ENCODE data around the gene DNAJB6. TPM values are rescaled to one million over a fixed set of nuclear protein-coding genes. Genes with fewer than 3 reads are reported as not detected.

Gene DNAJB6
- total and polyA plus RNA-seq, 9 donors = 79.0 to 154 (median 89.2) TPM

GRCh38 chr7:157371296-157371695 lies 34.5 kb downstream of the DNAJB6 start:
- WGBS, 3 donors = 91 to 93% (median 91%) methylated on average over 9 of the region's 9 CpGs
- no peak for DNase-seq
- no peaks in the 10 kb centered on the region for H3K9me3 ChIP-seq
- H3K4me3 ChIP-seq = no peak overlapping the region
- no peaks in the 10 kb centered on the region for H3K4me1 ChIP-seq (ENCODE audit: insufficient read depth)
- no peaks in the 10 kb centered on the region for H3K36me3 ChIP-seq
- TF ChIP-seq POLR2A (IDR thresholded peaks at IDR 0.05) (no peak), CTCF (IDR thresholded peaks at IDR 0.05) (no peak), EP300 (IDR thresholded peaks at IDR 0.05) (no peak)
- intact Hi-C loops (cut with DNase I) = no loop called here
- H3K27ac ChIP-seq = no peak overlapping the region
- H3K27me3 ChIP-seq = no peaks in the 10 kb centered on the region

- Histone ChIP-seq H3K4me1 (ENCODE audit: insufficient read depth) (no peaks in the 10 kb centered on the region), H3K27ac (no peak overlapping the region), H3K4me3 (no peak overlapping the region), H3K27me3 (no peaks in the 10 kb centered on the region), H3K9me3 (no peaks in the 10 kb centered on the region), H3K36me3 (no peaks in the 10 kb centered on the region)
- WGBS, 3 donors = 89 to 91% (median 89%) methylated on average over 24 of the region's 24 CpGs
- TF ChIP-seq EP300 (IDR thresholded peaks at IDR 0.05) (no peak), CTCF (IDR thresholded peaks at IDR 0.05) (no peak), POLR2A (IDR thresholded peaks at IDR 0.05) (no peak)
- intact Hi-C loops (cut with DNase I) = no loop called here
- DNase-seq = no peak
Observed at GRCh38 chr7:157372300-157373232, 35.8 kb downstream of the DNAJB6 start.

- Histone ChIP-seq H3K36me3 (no peaks in the 10 kb centered on the region), H3K9me3 (no peaks in the 10 kb centered on the region), H3K27me3 (no peaks in the 10 kb centered on the region), H3K27ac (no peak overlapping the region), H3K4me1 (ENCODE audit: insufficient read depth) (no peaks in the 10 kb centered on the region), H3K4me3 (no peak overlapping the region)
- DNase-seq = no peak
- intact Hi-C loops (cut with DNase I) = no loop called here
- 88 to 91% (median 90%) methylated on average over 7 of the region's 7 CpGs for WGBS, 3 donors
- TF ChIP-seq POLR2A (IDR thresholded peaks at IDR 0.05) = no peak
Observed at GRCh38 chr7:157373493-157373892, 36.7 kb downstream of the DNAJB6 start.

- WGBS, 3 donors = 89 to 92% (median 90%) methylated on average over 7 of the region's 7 CpGs
- no peak for DNase-seq
- H3K36me3 ChIP-seq = no peaks in the 10 kb centered on the region
- no peaks in the 10 kb centered on the region for H3K27me3 ChIP-seq
- no peaks in the 10 kb centered on the region for H3K9me3 ChIP-seq
- peaks cover 3% of the 10 kb centered on the region for H3K4me1 ChIP-seq (ENCODE audit: insufficient read depth)
- TF ChIP-seq EP300 (IDR thresholded peaks at IDR 0.05) (no peak), CTCF (IDR thresholded peaks at IDR 0.05) (no peak), POLR2A (IDR thresholded peaks at IDR 0.05) (no peak)
- H3K27ac ChIP-seq = no peak overlapping the region
- no peak overlapping the region for H3K4me3 ChIP-seq
- intact Hi-C loops (cut with DNase I) = no loop called here
Observed at GRCh38 chr7:157375410-157375809, 38.6 kb downstream of the DNAJB6 start.
